ENCODE data around the gene CALHM4.

DNA sequence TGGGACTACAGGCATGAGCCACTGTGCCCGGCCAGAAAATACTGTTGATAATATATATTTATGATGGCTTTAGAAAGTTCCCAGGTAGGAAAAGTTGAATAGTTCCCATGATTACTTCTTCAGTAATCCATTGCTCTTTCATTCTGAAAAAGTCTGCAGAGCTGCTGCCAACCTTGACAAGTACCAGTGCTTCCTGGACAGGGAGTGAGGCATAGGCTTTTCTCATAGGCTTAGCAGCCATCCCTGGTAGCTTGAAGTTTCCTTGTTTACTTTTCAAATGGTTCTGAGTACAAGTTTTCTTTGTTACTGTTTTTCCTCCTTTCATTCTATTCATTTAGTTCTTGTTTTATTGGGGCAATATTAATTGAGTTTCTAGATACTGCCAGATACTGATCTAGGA, 25.6 kb downstream of the CALHM4 start:
- TF ChIP-seq, protein P1, sequence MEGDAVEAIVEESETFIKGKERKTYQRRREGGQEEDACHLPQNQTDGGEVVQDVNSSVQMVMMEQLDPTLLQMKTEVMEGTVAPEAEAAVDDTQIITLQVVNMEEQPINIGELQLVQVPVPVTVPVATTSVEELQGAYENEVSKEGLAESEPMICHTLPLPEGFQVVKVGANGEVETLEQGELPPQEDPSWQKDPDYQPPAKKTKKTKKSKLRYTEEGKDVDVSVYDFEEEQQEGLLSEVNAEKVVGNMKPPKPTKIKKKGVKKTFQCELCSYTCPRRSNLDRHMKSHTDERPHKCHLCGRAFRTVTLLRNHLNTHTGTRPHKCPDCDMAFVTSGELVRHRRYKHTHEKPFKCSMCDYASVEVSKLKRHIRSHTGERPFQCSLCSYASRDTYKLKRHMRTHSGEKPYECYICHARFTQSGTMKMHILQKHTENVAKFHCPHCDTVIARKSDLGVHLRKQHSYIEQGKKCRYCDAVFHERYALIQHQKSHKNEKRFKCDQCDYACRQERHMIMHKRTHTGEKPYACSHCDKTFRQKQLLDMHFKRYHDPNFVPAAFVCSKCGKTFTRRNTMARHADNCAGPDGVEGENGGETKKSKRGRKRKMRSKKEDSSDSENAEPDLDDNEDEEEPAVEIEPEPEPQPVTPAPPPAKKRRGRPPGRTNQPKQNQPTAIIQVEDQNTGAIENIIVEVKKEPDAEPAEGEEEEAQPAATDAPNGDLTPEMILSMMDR (conservative IDR thresholded peaks at IDR 0.05; ENCODE audit: low read depth, low read length): no peak
- TF ChIP-seq POLR2A (IDR thresholded peaks at IDR 0.05; ENCODE audit: low read depth, low read length) (no peak), RFX5 (IDR thresholded peaks at IDR 0.05; ENCODE audit: low read depth, low read length) (no peak), SMC3 (IDR thresholded peaks at IDR 0.05; ENCODE audit: low read depth, low read length) (no peak), USF2 (IDR thresholded peaks at IDR 0.05; ENCODE audit: low read depth, low read length) (no peak), FOS (IDR thresholded peaks at IDR 0.05; ENCODE audit: low read depth, low read length) (no peak), NFE2L2 (IDR thresholded peaks at IDR 0.05; ENCODE audit: low read depth, low read length) (no peak), RAD21 (IDR thresholded peaks at IDR 0.05; ENCODE audit: low read length) (no peak), MAFK (IDR thresholded peaks at IDR 0.05; ENCODE audit: low read depth, low read length) (no peak), CEBPB (IDR thresholded peaks at IDR 0.05; ENCODE audit: low read depth, low read length) (no peak), CHD1 (IDR thresholded peaks at IDR 0.05; ENCODE audit: low read depth, low read length) (no peak), RCOR1 (IDR thresholded peaks at IDR 0.05; ENCODE audit: insufficient replicate concordance, low read length) (no peak)
- TF ChIP-seq, protein P2, sequence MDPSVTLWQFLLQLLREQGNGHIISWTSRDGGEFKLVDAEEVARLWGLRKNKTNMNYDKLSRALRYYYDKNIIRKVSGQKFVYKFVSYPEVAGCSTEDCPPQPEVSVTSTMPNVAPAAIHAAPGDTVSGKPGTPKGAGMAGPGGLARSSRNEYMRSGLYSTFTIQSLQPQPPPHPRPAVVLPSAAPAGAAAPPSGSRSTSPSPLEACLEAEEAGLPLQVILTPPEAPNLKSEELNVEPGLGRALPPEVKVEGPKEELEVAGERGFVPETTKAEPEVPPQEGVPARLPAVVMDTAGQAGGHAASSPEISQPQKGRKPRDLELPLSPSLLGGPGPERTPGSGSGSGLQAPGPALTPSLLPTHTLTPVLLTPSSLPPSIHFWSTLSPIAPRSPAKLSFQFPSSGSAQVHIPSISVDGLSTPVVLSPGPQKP (IDR thresholded peaks at IDR 0.05; ENCODE audit: borderline replicate concordance, low read depth, low read length): no peak
